ENCODE results near the gene RPS6KA5. TPM values are rescaled to one million over a fixed set of nuclear protein-coding genes. Genes with fewer than 3 reads are reported as not detected.

The RPS6KA5 gene
- total RNA-seq, 1 donor from 2014 or later, result 0.21 TPM

GRCh38 chr14:91021115-91021514, 39.3 kb downstream of the RPS6KA5 start:
- Histone ChIP-seq H3K9me3 (no peaks in the 10 kb centered on the region), H3K4me3 (no peak overlapping the region), H3K4me1 (no peaks in the 10 kb centered on the region), H3K36me3 (no peaks in the 10 kb centered on the region), H3K27ac (no peak overlapping the region), H3K27me3 (no peaks in the 10 kb centered on the region)
- intact Hi-C loops (cut with DNase I), result no loop called here
- DNase-seq (ENCODE audit: low spot score in 2 of 2), result no peak
- TF ChIP-seq, protein P1, sequence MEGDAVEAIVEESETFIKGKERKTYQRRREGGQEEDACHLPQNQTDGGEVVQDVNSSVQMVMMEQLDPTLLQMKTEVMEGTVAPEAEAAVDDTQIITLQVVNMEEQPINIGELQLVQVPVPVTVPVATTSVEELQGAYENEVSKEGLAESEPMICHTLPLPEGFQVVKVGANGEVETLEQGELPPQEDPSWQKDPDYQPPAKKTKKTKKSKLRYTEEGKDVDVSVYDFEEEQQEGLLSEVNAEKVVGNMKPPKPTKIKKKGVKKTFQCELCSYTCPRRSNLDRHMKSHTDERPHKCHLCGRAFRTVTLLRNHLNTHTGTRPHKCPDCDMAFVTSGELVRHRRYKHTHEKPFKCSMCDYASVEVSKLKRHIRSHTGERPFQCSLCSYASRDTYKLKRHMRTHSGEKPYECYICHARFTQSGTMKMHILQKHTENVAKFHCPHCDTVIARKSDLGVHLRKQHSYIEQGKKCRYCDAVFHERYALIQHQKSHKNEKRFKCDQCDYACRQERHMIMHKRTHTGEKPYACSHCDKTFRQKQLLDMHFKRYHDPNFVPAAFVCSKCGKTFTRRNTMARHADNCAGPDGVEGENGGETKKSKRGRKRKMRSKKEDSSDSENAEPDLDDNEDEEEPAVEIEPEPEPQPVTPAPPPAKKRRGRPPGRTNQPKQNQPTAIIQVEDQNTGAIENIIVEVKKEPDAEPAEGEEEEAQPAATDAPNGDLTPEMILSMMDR (IDR thresholded peaks at IDR 0.05), result no peak

GRCh38 chr14:91019673-91020072, 40.8 kb downstream of the RPS6KA5 start:
- Histone ChIP-seq H3K9me3 (no peaks in the 10 kb centered on the region), H3K4me1 (no peaks in the 10 kb centered on the region), H3K27me3 (no peaks in the 10 kb centered on the region), H3K27ac (no peak overlapping the region), H3K4me3 (no peak overlapping the region), H3K36me3 (no peaks in the 10 kb centered on the region)
- intact Hi-C loops (cut with DNase I), result no loop called here
- TF ChIP-seq, protein P1 (IDR thresholded peaks at IDR 0.05), result no peak
- DNase-seq (ENCODE audit: low spot score in 2 of 2), result no peak

GRCh38 chr14:91018481-91018880, 42.0 kb downstream of the RPS6KA5 start:
- no peak overlapping the region for H3K4me3 ChIP-seq
- no peaks in the 10 kb centered on the region for H3K36me3 ChIP-seq
- H3K9me3 ChIP-seq, result no peaks in the 10 kb centered on the region
- DNase-seq (ENCODE audit: low spot score in 2 of 2), result no peak
- TF ChIP-seq, protein P1 (IDR thresholded peaks at IDR 0.05), result no peak
- no peaks in the 10 kb centered on the region for H3K4me1 ChIP-seq
- no peaks in the 10 kb centered on the region for H3K27me3 ChIP-seq
- no peak overlapping the region for H3K27ac ChIP-seq
- intact Hi-C loops (cut with DNase I), result no loop called here

DNA sequence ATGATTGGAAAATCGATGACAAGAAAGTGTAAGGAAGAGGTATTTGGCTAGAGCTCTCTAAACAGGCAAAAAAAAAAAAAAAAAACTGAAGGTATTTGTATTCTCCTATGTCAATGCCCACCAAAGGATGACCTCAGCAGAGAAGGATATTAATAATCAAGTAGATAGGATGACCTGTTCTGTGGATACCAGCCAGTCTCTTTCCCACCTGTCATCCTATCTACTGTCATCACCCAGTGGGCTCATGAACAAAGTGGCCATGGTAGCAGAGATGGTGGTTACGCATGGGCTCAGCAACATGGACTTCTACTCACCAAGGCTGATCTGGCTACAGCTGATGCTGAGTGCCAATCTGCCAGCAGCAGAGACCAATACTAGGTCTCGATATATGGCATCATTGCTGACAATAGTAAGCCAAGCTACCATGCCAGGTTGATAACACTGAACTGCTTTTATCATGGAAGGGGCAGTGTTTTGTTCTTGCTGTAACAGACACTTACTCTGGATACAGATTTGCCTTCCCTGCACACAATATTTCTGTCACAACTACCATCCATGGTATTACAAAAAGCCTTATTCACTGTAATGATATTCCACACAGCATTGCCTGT, 43.5 kb downstream of the RPS6KA5 start:
- intact Hi-C loops (cut with DNase I), result no loop called here
- H3K4me1 ChIP-seq, result no peaks in the 10 kb centered on the region
- TF ChIP-seq, protein P1 (IDR thresholded peaks at IDR 0.05), result no peak
- no peaks in the 10 kb centered on the region for H3K9me3 ChIP-seq
- DNase-seq (ENCODE audit: low spot score in 2 of 2), result no peak
- H3K27me3 ChIP-seq, result no peaks in the 10 kb centered on the region
- no peak overlapping the region for H3K27ac ChIP-seq
- no peaks in the 10 kb centered on the region for H3K36me3 ChIP-seq
- H3K4me3 ChIP-seq, result no peak overlapping the region

- Histone ChIP-seq H3K4me3 (no peak overlapping the region), H3K27ac (no peak overlapping the region), H3K27me3 (no peaks in the 10 kb centered on the region), H3K36me3 (no peaks in the 10 kb centered on the region), H3K4me1 (no peaks in the 10 kb centered on the region), H3K9me3 (no peaks in the 10 kb centered on the region)
- intact Hi-C loops (cut with DNase I), result no loop called here
- TF ChIP-seq, protein P1 (IDR thresholded peaks at IDR 0.05), result no peak
- DNase-seq (ENCODE audit: low spot score in 2 of 2), result no peak
Observed at GRCh38 chr14:91015435-91015834, 45.0 kb downstream of the RPS6KA5 start.

GRCh38 chr14:91012045-91012444, 48.4 kb downstream of the RPS6KA5 start:
- no peak overlapping the region for H3K4me3 ChIP-seq
- no peaks in the 10 kb centered on the region for H3K27me3 ChIP-seq
- H3K4me1 ChIP-seq, result no peaks in the 10 kb centered on the region
- TF ChIP-seq, protein P1 (IDR thresholded peaks at IDR 0.05), result no peak
- H3K36me3 ChIP-seq, result no peaks in the 10 kb centered on the region
- intact Hi-C loops (cut with DNase I), result no loop called here
- no peak overlapping the region for H3K27ac ChIP-seq
- H3K9me3 ChIP-seq, result no peaks in the 10 kb centered on the region
- no peak for DNase-seq (ENCODE audit: low spot score in 2 of 2)

Data from ascending aorta (tissue), 2 donors.